ENCODE measurements around the gene GPR142.
"Not testable (repeated sequence)": the region's sequence is repeated elsewhere in the genome, so short reads cannot be mapped to it uniquely, and the experiment has no call there.

GPR142 gene

GRCh38 chr17:74402048-74402447 is 34.7 kb downstream of the GPR142 start:
- Histone ChIP-seq H3K79me2 (ENCODE audit: insufficient read depth, low read length) (no peaks in the 10 kb centered on the region), H3K9ac (ENCODE audit: low read depth, low read length, poor library complexity, severe bottlenecking) (no peak overlapping the region), H3K4me3 (ENCODE audit: low read length, poor library complexity, severe bottlenecking) (no peak overlapping the region), H3K36me3 (ENCODE audit: insufficient read depth, low read length) (no peaks in the 10 kb centered on the region), H3K4me2 (ENCODE audit: low read depth, low read length, poor library complexity, severe bottlenecking) (no peak overlapping the region), H3K9me2 (replicated peaks; ENCODE audit: low read depth, low read length) (no peaks in the 10 kb centered on the region), H3K9me3 (ENCODE audit: insufficient read depth, low read depth, low read length) (no peaks in the 10 kb centered on the region), H3K4me1 (ENCODE audit: insufficient read depth, low read length, poor library complexity, severe bottlenecking) (peaks cover 5% of the 10 kb centered on the region), H3F3A (ENCODE audit: low read depth) (no peaks in the 10 kb centered on the region), H2AFZ (ENCODE audit: low read length) (no peak overlapping the region), H3K27me3 (ENCODE audit: insufficient read depth, low read length, poor library complexity, severe bottlenecking) (no peaks in the 10 kb centered on the region), H4K20me1 (ENCODE audit: insufficient read depth, low read length, poor library complexity, severe bottlenecking) (no peaks in the 10 kb centered on the region)
- no peak for TF ChIP-seq EZH2phosphoT487 (IDR thresholded peaks at IDR 0.05; ENCODE audit: borderline replicate concordance)

- H3K27me3 ChIP-seq (ENCODE audit: insufficient read depth, low read length, poor library complexity, severe bottlenecking) = no peaks in the 10 kb centered on the region
- H3K9ac ChIP-seq (ENCODE audit: low read depth, low read length, poor library complexity, severe bottlenecking) = no peak overlapping the region
- H3K36me3 ChIP-seq (ENCODE audit: insufficient read depth, low read length) = no peaks in the 10 kb centered on the region
- H2AFZ ChIP-seq (ENCODE audit: low read length) = no peak overlapping the region
- peaks cover 12% of the 10 kb centered on the region for H3K4me1 ChIP-seq (ENCODE audit: insufficient read depth, low read length, poor library complexity, severe bottlenecking)
- no peaks in the 10 kb centered on the region for H3K9me2 ChIP-seq (replicated peaks; ENCODE audit: low read depth, low read length)
- peak overlapping the region; percentile 8 for H3K4me2 ChIP-seq (ENCODE audit: low read depth, low read length, poor library complexity, severe bottlenecking)
- no peak for TF ChIP-seq CTCF (conservative IDR thresholded peaks at IDR 0.05; ENCODE audit: low read length)
- no peak for TF ChIP-seq EZH2phosphoT487 (IDR thresholded peaks at IDR 0.05; ENCODE audit: borderline replicate concordance)
- no peak overlapping the region for H3K4me3 ChIP-seq (ENCODE audit: low read length, poor library complexity, severe bottlenecking)
- H4K20me1 ChIP-seq (ENCODE audit: insufficient read depth, low read length, poor library complexity, severe bottlenecking) = no peaks in the 10 kb centered on the region
- no peaks in the 10 kb centered on the region for H3K9me3 ChIP-seq (ENCODE audit: insufficient read depth, low read depth, low read length)
- H3K79me2 ChIP-seq (ENCODE audit: insufficient read depth, low read length) = no peaks in the 10 kb centered on the region
- no peaks in the 10 kb centered on the region for H3F3A ChIP-seq (ENCODE audit: low read depth)
Observed at GRCh38 chr17:74403512-74404137, 36.3 kb downstream of the GPR142 start.

- no peak overlapping the region for H3K4me2 ChIP-seq (ENCODE audit: low read depth, low read length, poor library complexity, severe bottlenecking)
- TF ChIP-seq CTCF (conservative IDR thresholded peaks at IDR 0.05; ENCODE audit: low read length) (no peak), EZH2phosphoT487 (IDR thresholded peaks at IDR 0.05; ENCODE audit: borderline replicate concordance) (no peak)
- H3F3A ChIP-seq (ENCODE audit: low read depth) = no peaks in the 10 kb centered on the region
- no peaks in the 10 kb centered on the region for H3K36me3 ChIP-seq (ENCODE audit: insufficient read depth, low read length)
- no peak overlapping the region for H3K9ac ChIP-seq (ENCODE audit: low read depth, low read length, poor library complexity, severe bottlenecking)
- H3K27me3 ChIP-seq (ENCODE audit: insufficient read depth, low read length, poor library complexity, severe bottlenecking) = no peaks in the 10 kb centered on the region
- H4K20me1 ChIP-seq (ENCODE audit: insufficient read depth, low read length, poor library complexity, severe bottlenecking) = no peaks in the 10 kb centered on the region
- H3K79me2 ChIP-seq (ENCODE audit: insufficient read depth, low read length) = no peaks in the 10 kb centered on the region
- H3K9me3 ChIP-seq (ENCODE audit: insufficient read depth, low read depth, low read length) = no peaks in the 10 kb centered on the region
- no peak overlapping the region for H3K4me3 ChIP-seq (ENCODE audit: low read length, poor library complexity, severe bottlenecking)
- H2AFZ ChIP-seq (ENCODE audit: low read length) = no peak overlapping the region
- H3K4me1 ChIP-seq (ENCODE audit: insufficient read depth, low read length, poor library complexity, severe bottlenecking) = peaks cover 15% of the 10 kb centered on the region
- no peaks in the 10 kb centered on the region for H3K9me2 ChIP-seq (replicated peaks; ENCODE audit: low read depth, low read length)
Observed at GRCh38 chr17:74404218-74404617, 36.9 kb downstream of the GPR142 start.

GRCh38 chr17:74404789-74405188 is 37.5 kb downstream of the GPR142 start:
- H2AFZ ChIP-seq (ENCODE audit: low read length) = no peak overlapping the region
- no peaks in the 10 kb centered on the region for H3K9me3 ChIP-seq (ENCODE audit: insufficient read depth, low read depth, low read length)
- no peak overlapping the region for H3K4me2 ChIP-seq (ENCODE audit: low read depth, low read length, poor library complexity, severe bottlenecking)
- H3K36me3 ChIP-seq (ENCODE audit: insufficient read depth, low read length) = no peaks in the 10 kb centered on the region
- no peak overlapping the region for H3K9ac ChIP-seq (ENCODE audit: low read depth, low read length, poor library complexity, severe bottlenecking)
- no peaks in the 10 kb centered on the region for H4K20me1 ChIP-seq (ENCODE audit: insufficient read depth, low read length, poor library complexity, severe bottlenecking)
- H3K79me2 ChIP-seq (ENCODE audit: insufficient read depth, low read length) = no peaks in the 10 kb centered on the region
- no peaks in the 10 kb centered on the region for H3K9me2 ChIP-seq (replicated peaks; ENCODE audit: low read depth, low read length)
- H3K27me3 ChIP-seq (ENCODE audit: insufficient read depth, low read length, poor library complexity, severe bottlenecking) = no peaks in the 10 kb centered on the region
- no peak for TF ChIP-seq EZH2phosphoT487 (IDR thresholded peaks at IDR 0.05; ENCODE audit: borderline replicate concordance)
- no peak for TF ChIP-seq CTCF (conservative IDR thresholded peaks at IDR 0.05; ENCODE audit: low read length)
- no peaks in the 10 kb centered on the region for H3F3A ChIP-seq (ENCODE audit: low read depth)
- no peak overlapping the region for H3K4me3 ChIP-seq (ENCODE audit: low read length, poor library complexity, severe bottlenecking)
- peaks cover 19% of the 10 kb centered on the region for H3K4me1 ChIP-seq (ENCODE audit: insufficient read depth, low read length, poor library complexity, severe bottlenecking)

GRCh38 chr17:74405311-74405710 is 38.0 kb downstream of the GPR142 start:
- H3K4me1 ChIP-seq (ENCODE audit: insufficient read depth, low read length, poor library complexity, severe bottlenecking) = peaks cover 24% of the 10 kb centered on the region
- H3K4me3 ChIP-seq (ENCODE audit: low read length, poor library complexity, severe bottlenecking); H3K9ac ChIP-seq (ENCODE audit: low read depth, low read length, poor library complexity, severe bottlenecking); H3K36me3 ChIP-seq (ENCODE audit: insufficient read depth, low read length); H3K79me2 ChIP-seq (ENCODE audit: insufficient read depth, low read length); H3K9me3 ChIP-seq (ENCODE audit: insufficient read depth, low read depth, low read length); H3F3A ChIP-seq (ENCODE audit: low read depth); H3K9me2 ChIP-seq (replicated peaks; ENCODE audit: low read depth, low read length); H3K27me3 ChIP-seq (ENCODE audit: insufficient read depth, low read length, poor library complexity, severe bottlenecking); H4K20me1 ChIP-seq (ENCODE audit: insufficient read depth, low read length, poor library complexity, severe bottlenecking); H2AFZ ChIP-seq (ENCODE audit: low read length); H3K4me2 ChIP-seq (ENCODE audit: low read depth, low read length, poor library complexity, severe bottlenecking): not testable (repeated sequence)
